ENCODE measurements around the gene BEAN1. TPM values are rescaled to one million over a fixed set of nuclear protein-coding genes. Genes with fewer than 3 reads are reported as not detected.

Gene BEAN1
- polyA plus RNA-seq, 1 of the 3 experiments (the other 2 are of a cell fraction), result 0.07 TPM

DNA sequence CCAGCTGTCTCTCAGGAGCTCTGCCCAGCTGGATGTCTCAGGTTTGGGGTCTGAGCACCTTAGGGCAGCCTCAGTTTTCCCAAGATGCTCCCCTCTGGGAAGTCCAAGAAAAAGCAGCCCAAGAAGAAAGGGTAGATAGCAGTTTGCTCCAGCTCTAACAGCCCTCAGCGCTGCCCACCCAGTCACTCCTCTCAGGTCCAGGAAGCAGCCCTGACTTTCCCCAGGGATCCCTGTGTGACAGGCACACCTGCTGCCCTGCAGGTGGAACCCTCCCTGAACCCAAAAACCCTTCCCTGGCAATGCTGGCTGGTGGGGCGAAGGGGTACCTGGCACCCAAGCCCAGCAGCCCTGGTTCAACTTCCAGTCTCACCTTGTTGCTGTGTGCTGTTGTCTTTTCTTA lies 48.1 kb downstream of the BEAN1 start (continued):
- TF ChIP-seq JUND (IDR thresholded peaks at IDR 0.05) (no peak), FOXJ3 (CRISPR knock-in tag; IDR thresholded peaks at IDR 0.05) (no peak), YY1 (IDR thresholded peaks at IDR 0.05; ENCODE audit: low read depth) (no peak), NRF1 (IDR thresholded peaks at IDR 0.05; ENCODE audit: low read depth, low read length) (no peak), MXI1 (IDR thresholded peaks at IDR 0.05; ENCODE audit: low read depth, low read length) (no peak), RXRA (IDR thresholded peaks at IDR 0.05; ENCODE audit: borderline replicate concordance, low read depth) (no peak), TAF1 (IDR thresholded peaks at IDR 0.05; ENCODE audit: borderline replicate concordance, low read depth, low read length) (no peak)

DNA sequence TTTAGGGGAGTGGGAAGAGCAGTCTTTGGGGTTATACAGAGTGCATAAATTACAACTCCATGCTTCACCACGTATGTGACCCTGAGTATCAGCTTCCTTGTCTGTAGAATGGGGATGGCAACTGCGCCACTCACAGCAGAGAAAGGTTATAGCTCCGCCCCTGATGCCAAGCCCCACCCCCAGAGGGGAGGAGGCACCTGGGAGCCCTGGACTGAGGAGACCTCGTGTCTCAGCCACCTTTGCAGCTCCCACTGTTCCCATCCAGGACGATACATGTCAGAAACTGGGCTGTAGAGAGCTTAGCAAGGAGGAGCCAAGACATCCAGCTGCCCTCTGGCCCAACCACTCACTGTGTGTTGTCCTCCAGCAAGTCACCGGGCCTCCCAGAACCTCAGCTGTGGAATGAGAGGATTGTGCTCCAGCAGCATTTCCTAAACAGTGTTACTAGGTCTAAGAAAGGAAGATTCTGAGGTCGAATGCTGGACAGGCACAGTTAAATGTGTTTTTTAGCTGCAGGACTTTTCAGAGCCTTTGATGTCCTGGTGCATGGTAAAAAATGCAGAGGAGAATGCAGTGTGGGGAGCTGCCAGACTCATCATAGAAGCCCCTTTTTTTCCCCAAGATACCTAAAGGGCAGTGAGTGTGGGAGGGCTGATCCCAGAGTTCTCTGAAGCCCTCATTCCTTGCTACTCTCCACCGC lies 49.4 kb downstream of the BEAN1 start:
- Histone ChIP-seq H3K36me3 (replicated peaks in 1 of 2; ENCODE audit: control insufficient read depth in 1 of 2, insufficient read depth in 2 of 2, low read length in 1 of 2) (no peaks in the 10 kb centered on the region), H3K9me3 (no peaks in the 10 kb centered on the region), H3K4me2 (no peak overlapping the region), H3K27me3 (ENCODE audit: insufficient read depth) (no peaks in the 10 kb centered on the region), H3K79me2 (ENCODE audit: insufficient read depth) (no peaks in the 10 kb centered on the region), H3K27ac (ENCODE audit: low read depth in 2 of 2, low read length in 1 of 2) (no peak overlapping the region), H3K9ac (no peak overlapping the region), H3F3A (replicated peaks; ENCODE audit: insufficient read depth) (no peaks in the 10 kb centered on the region), H3K9me2 (no peaks in the 10 kb centered on the region), H2AFZ (ENCODE audit: low read depth) (no peak overlapping the region), H4K20me1 (ENCODE audit: insufficient read depth) (no peaks in the 10 kb centered on the region), H3K4me3 (ENCODE audit: low read depth in 2 of 2, low read length in 1 of 2) (no peak overlapping the region), H3K4me1 (ENCODE audit: control insufficient read depth in 1 of 2, insufficient read depth in 2 of 2, low read depth in 1 of 2, low read length in 1 of 2) (peaks cover 0 to 2% of the 10 kb centered on the region in 2 experiments; a peak in 1 of 4 replicates)
- DNase-seq, result peak; percentile 68
- WGBS (ENCODE audit: low lambda C conversion rate), result 33% methylated on average over 7 of the region's 8 CpGs
- TF ChIP-seq, protein P1, sequence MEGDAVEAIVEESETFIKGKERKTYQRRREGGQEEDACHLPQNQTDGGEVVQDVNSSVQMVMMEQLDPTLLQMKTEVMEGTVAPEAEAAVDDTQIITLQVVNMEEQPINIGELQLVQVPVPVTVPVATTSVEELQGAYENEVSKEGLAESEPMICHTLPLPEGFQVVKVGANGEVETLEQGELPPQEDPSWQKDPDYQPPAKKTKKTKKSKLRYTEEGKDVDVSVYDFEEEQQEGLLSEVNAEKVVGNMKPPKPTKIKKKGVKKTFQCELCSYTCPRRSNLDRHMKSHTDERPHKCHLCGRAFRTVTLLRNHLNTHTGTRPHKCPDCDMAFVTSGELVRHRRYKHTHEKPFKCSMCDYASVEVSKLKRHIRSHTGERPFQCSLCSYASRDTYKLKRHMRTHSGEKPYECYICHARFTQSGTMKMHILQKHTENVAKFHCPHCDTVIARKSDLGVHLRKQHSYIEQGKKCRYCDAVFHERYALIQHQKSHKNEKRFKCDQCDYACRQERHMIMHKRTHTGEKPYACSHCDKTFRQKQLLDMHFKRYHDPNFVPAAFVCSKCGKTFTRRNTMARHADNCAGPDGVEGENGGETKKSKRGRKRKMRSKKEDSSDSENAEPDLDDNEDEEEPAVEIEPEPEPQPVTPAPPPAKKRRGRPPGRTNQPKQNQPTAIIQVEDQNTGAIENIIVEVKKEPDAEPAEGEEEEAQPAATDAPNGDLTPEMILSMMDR (IDR thresholded peaks at IDR 0.05), result no peak
- no peak for TF ChIP-seq SMC3 (IDR thresholded peaks at IDR 0.05; ENCODE audit: low read depth, low read length)
- no peak for TF ChIP-seq MXI1 (IDR thresholded peaks at IDR 0.05; ENCODE audit: low read depth, low read length)
- TF ChIP-seq RFX5 (IDR thresholded peaks at IDR 0.05; ENCODE audit: low read length), result no peak
- ChIA-PET POLR2A (no interaction called here), CTCF (interaction anchor here (1.1 to 22.3 kb wide), 6 partner anchors 32 to 392 kb away, joined by 3 to 299 read pairs (median 3); no protein-coding TSS in a partner anchor)

DNA sequence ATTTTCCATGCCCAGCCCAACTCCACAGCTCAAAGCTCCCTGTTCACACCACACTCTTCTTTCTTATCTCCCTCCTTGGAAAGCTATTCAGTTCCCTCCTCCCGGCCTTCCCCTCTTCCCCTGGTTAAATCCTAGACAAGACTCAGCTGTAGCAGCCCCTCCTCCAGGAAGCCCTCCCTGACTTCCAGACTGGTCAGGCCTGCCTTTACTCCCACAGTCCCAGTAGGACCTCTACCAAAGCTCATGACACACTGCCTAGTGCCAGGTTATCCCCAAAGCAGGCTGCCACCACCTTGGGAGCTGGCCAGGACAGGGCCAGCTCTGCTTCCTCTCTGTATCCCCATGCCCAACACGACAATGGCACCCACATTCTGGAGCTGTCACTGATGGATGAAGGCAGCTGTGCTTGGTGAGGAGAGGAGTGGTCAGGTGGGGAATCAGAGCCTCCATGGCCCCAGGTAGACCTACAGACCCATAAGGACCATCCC lies 50.0 kb downstream of the BEAN1 start:
- H3K9ac ChIP-seq, result no peak overlapping the region
- no peaks in the 10 kb centered on the region for H3K79me2 ChIP-seq (ENCODE audit: insufficient read depth)
- POLR2A ChIA-PET, result no interaction called here
- WGBS (ENCODE audit: low lambda C conversion rate), result 52% methylated on average over 2 of the region's 2 CpGs
- H3K4me3 ChIP-seq (ENCODE audit: low read depth in 2 of 2, low read length in 1 of 2), result no peak overlapping the region
- peaks cover 0 to 2% of the 10 kb centered on the region in 2 experiments; a peak in 1 of 4 replicates for H3K4me1 ChIP-seq (ENCODE audit: control insufficient read depth in 1 of 2, insufficient read depth in 2 of 2, low read depth in 1 of 2, low read length in 1 of 2)
- no peak overlapping the region for H3K27ac ChIP-seq (ENCODE audit: low read depth in 2 of 2, low read length in 1 of 2)
- H3K27me3 ChIP-seq (ENCODE audit: insufficient read depth), result no peaks in the 10 kb centered on the region
- CTCF ChIA-PET, result interaction anchor here (1.1 to 22.3 kb wide), 6 partner anchors 33 to 391 kb away, joined by 3 to 299 read pairs (median 3); no protein-coding TSS in a partner anchor
- H3K36me3 ChIP-seq (replicated peaks in 1 of 2; ENCODE audit: control insufficient read depth in 1 of 2, insufficient read depth in 2 of 2, low read length in 1 of 2), result no peaks in the 10 kb centered on the region
- no peak overlapping the region for H3K4me2 ChIP-seq
- no peak for DNase-seq
- no peaks in the 10 kb centered on the region for H3K9me2 ChIP-seq
- H3F3A ChIP-seq (replicated peaks; ENCODE audit: insufficient read depth), result no peaks in the 10 kb centered on the region
- no peak overlapping the region for H2AFZ ChIP-seq (ENCODE audit: low read depth)
- H4K20me1 ChIP-seq (ENCODE audit: insufficient read depth), result no peaks in the 10 kb centered on the region
- H3K9me3 ChIP-seq, result no peaks in the 10 kb centered on the region
- TF ChIP-seq FOXM1 (IDR thresholded peaks at IDR 0.05; ENCODE audit: low read depth) (no peak), EZH2phosphoT487 (IDR thresholded peaks at IDR 0.05; ENCODE audit: borderline replicate concordance, low read depth) (no peak), POLR2AphosphoS5 (IDR thresholded peaks at IDR 0.05; ENCODE audit: low read depth, low read length) (no peak), EP300 (IDR thresholded peaks at IDR 0.05; ENCODE audit: borderline replicate concordance in 1 of 2, low read depth in 1 of 2, low read length in 1 of 2) (no peak)
- TF ChIP-seq, protein P2, sequence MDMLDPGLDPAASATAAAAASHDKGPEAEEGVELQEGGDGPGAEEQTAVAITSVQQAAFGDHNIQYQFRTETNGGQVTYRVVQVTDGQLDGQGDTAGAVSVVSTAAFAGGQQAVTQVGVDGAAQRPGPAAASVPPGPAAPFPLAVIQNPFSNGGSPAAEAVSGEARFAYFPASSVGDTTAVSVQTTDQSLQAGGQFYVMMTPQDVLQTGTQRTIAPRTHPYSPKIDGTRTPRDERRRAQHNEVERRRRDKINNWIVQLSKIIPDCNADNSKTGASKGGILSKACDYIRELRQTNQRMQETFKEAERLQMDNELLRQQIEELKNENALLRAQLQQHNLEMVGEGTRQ (IDR thresholded peaks at IDR 0.05; ENCODE audit: borderline replicate concordance, low read depth, low read length), result no peak
- TF ChIP-seq, protein P3, sequence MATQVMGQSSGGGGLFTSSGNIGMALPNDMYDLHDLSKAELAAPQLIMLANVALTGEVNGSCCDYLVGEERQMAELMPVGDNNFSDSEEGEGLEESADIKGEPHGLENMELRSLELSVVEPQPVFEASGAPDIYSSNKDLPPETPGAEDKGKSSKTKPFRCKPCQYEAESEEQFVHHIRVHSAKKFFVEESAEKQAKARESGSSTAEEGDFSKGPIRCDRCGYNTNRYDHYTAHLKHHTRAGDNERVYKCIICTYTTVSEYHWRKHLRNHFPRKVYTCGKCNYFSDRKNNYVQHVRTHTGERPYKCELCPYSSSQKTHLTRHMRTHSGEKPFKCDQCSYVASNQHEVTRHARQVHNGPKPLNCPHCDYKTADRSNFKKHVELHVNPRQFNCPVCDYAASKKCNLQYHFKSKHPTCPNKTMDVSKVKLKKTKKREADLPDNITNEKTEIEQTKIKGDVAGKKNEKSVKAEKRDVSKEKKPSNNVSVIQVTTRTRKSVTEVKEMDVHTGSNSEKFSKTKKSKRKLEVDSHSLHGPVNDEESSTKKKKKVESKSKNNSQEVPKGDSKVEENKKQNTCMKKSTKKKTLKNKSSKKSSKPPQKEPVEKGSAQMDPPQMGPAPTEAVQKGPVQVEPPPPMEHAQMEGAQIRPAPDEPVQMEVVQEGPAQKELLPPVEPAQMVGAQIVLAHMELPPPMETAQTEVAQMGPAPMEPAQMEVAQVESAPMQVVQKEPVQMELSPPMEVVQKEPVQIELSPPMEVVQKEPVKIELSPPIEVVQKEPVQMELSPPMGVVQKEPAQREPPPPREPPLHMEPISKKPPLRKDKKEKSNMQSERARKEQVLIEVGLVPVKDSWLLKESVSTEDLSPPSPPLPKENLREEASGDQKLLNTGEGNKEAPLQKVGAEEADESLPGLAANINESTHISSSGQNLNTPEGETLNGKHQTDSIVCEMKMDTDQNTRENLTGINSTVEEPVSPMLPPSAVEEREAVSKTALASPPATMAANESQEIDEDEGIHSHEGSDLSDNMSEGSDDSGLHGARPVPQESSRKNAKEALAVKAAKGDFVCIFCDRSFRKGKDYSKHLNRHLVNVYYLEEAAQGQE (IDR thresholded peaks at IDR 0.05; ENCODE audit: low read depth, low read length), result no peak
- TF ChIP-seq, protein P4, sequence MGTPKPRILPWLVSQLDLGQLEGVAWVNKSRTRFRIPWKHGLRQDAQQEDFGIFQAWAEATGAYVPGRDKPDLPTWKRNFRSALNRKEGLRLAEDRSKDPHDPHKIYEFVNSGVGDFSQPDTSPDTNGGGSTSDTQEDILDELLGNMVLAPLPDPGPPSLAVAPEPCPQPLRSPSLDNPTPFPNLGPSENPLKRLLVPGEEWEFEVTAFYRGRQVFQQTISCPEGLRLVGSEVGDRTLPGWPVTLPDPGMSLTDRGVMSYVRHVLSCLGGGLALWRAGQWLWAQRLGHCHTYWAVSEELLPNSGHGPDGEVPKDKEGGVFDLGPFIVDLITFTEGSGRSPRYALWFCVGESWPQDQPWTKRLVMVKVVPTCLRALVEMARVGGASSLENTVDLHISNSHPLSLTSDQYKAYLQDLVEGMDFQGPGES (IDR thresholded peaks at IDR 0.05; ENCODE audit: low read depth, low read length), result no peak

Data from SK-N-SH (cell line).